EH (cell line): ENCODE results near the gene EIF1.

Experiments
- DNase-seq: peaks from one replicate; pipeline ENCODE4 v3.0.0-alpha.2; 2015; ENCODE audit warnings: low read depth

The EIF1 gene

DNA sequence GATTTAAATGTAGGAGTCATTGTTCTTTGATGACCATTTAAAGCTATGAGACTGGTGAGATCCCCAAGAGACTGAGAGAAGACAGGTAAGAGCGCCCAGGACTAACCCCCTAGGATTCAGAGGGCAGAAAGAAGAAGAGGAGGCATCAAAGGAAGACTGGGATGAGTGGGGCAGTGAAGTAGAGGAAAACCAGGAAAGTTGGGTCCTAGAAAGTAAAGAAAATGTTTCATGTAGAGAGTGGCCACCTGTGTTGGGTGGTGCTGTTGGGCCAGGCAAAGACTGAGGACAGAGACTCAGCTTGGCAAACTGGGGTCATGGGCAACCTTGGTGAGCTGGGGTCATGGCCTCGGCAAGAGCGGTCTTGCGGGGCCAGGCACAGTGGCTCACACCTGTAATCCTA, 47.1 kb downstream of the EIF1 start:
- no peak for DNase-seq

DNA sequence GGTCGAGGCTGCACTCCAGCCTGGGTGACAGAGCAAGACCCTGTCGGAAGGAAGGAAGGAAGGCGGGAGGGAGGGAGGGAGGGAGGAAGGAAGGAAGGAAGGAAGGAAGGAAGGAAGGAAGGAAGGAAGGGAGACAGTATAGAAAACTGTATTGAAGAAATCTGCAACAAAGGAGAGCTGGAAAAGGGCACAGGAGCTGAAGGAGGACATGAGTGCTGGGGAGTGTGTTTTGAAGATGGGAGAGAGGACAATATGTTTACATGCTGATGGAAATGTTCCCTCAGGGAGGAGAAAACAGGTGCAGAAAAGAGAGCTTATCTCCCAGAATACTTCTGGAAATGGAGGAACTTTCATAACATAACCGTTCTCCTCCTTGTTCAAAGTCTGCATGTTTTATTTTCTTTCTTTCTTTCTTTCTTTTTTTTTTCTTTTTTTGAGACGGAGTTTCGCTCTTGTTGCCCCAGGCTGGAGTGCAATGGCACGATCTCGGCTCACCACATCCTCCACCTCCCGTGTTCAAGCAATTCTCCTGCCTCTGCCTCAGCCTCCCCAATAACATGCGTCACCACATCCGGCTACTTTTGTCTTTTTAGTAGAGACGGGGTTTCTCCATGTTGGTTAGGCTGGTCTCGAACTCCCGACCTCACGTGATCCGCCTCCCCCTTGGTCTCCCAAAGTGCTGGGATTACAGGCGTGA, 48.4 kb downstream of the EIF1 start:
- no peak for DNase-seq

DNA sequence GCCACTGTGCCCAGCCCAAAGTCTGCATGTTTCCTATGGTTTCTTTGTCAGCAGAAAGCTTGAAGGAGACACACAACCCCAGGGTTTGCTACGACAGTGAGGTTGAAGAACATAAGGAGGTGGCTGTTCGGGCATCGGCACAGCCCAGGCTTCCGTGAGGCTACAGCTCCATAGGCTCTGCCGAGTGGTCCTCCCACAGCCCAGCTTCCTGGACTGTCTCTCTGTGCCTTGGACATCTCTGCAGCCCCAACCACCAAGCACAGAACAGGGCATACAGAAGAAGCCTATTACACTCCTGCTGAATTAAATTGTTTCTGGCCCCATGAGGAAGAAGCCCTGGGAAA, 49.0 kb downstream of the EIF1 start:
- DNase-seq = no peak

DNA sequence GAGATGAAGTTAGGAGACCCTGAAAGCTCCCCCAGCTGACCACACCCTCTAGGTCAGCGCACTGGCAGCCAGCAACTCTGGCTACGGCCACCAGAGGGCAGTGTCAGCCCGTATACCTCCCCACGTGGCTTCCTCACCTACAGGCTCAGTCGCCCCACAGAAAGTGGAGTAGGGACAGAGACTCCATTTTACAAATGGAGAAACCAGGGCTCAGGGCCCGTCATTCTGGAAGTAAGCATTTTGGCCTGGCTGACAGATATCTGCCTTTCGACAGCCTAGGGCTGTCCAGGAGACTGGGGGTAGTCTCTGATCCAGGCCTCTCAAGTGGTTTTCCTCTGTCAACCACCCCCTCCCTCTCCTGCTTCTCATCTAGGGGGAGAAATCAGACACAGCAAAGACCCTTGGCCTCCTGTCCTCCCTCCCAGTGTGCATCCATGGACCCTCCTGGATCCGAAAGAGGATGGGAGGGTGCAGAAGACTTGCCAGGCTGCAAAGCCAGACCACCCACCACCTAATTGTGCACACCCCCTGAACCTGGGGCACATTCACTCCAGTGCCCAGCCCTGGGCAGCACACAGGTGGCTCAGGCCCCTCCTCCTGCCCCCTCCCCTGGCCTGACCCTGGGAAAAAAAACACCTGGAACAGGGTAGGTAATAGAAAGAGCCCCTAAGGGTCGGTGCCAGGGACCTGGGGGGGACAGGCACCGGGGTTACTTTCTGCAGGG, 49.6 kb downstream of the EIF1 start:
- DNase-seq = peak; percentile 79

GRCh38 chr17:41738801-41739112, 50.1 kb downstream of the EIF1 start:
- no peak for DNase-seq

- DNase-seq = peak; percentile 80
Measured at GRCh38 chr17:41739661-41740352, 51.1 kb downstream of the EIF1 start.

DNA sequence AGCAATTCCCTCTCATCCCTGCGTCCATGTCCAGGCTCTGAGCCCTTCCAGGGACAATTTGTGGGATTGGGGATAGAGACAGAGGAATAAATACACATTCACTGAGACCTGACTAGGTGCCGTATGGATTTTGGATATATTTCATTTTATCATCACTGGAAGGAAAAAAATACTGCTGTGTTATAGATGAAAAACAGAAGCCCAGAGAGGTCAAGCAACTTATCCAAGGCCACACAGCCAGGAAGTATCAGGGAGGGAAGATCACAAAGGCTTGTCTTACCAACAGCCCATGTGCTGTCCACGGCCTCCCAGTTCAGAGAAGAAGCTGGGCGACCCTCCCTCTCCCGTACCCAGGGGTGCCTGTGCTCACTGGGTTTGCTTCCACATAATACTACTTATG, 51.8 kb downstream of the EIF1 start:
- DNase-seq = no peak

DNA sequence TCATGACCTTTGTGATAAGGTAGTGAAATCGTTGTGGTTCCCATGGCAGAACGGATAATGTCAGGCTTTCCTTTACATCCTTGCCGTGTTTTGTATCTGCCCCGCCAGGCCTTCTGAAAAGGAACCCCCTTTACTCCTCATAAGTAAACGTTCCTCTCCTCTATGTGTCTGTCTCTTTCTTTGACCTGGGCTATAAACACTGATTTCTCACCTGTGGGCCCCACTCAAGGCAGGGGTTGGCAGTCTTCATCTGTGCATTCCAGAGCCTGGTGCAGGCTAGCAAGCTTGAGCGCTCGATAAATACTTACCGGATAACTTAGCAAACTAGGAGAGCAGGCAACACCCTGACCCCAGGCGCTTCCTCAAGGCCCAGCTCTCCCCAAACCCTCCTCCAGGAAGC, 53.0 kb downstream of the EIF1 start:
- DNase-seq = no peak
